GM19035 (cell line): ENCODE data around the gene OR14I1.
"Not testable (repeated sequence)": the region's sequence is repeated elsewhere in the genome, so short reads cannot be mapped to it uniquely, and the experiment has no call there.

ENCODE experiments used
- ATAC-seq: cut with Tn5 transposase; IDR thresholded peaks from one replicate; pipeline ENCODE4 v1.9.1; 2021; ENCODE audit not compliant: unreplicated experiment

OR14I1 gene

DNA sequence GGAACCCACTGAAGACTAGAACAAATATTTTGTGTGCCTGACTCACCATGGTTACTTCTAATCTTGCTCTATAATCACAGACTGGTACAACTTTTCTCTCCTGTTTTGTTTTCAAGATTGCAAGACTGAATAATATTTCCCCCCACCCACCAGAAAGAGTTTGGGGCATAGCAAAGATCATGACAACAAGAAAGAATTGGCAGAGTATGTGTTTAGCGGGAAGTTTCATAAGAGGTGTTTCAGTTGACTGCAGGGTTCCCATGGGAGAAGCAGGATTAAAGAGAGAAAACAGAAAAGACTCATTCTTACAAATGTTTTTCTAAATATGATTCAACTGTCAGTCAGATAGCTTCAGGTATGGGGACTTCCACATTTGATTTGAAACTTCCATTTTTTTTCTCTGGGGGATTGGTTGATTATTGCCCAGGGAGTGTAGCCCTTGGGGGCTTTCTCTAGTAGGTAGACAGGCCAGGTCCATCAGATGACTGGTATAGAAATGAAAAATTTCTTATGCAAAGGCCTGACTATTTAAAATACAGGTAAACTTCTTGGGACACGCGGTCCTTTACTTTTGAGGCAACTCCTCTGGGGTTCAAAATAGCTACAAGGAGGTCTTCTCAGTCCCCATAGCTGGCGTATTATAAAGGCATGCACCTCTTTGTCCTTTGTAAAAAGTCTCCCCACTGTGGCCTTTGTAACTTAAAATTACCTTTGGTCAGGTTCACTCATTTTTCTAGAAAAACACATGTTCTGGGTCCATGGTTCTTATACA, 13.9 kb downstream of the OR14I1 start:
- peak; percentile 39 for ATAC-seq

DNA sequence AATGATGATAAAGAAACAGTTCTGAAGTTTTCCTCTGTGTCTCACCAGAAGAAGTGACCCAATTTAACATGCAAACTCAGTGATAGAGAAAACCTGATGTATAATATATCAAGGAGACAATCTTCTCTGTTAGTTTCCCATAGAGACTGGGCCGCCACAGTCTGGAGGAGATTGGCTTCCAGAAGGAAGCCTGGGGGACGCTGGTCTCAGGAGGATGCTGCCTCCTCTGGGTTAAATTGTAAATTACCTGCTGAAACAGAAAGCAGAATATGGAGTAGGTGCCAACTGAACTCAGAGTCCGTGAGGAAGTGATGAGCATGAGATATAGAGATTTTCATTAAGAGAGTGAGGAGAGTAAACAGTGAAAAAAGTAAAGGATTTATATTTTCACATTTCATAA, 15.8 kb downstream of the OR14I1 start:
- peak; percentile 86 for ATAC-seq

DNA sequence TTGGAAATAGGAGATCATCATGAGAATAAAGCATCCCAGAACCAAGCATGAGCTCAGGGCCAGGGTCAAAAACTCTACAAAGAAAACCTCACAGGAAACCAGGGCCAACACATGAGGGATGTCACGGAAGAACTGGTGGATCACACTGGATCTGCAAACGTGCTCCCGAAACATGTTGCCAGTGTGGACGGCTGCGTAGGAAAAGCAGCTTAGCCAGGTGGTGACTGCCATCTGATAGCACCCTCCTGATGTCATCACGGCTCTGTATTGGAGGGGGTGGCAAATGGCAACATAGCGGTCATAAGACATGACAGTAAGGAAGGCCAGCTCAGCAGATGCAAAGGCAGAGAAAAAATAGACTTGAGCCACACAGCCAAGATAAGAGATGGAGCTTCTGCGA, 20.9 kb downstream of the OR14I1 start:
- ATAC-seq: no peak

- no peak for ATAC-seq
Measured at GRCh38 chr1:248670003-248670402, 32.6 kb downstream of the OR14I1 start.

DNA sequence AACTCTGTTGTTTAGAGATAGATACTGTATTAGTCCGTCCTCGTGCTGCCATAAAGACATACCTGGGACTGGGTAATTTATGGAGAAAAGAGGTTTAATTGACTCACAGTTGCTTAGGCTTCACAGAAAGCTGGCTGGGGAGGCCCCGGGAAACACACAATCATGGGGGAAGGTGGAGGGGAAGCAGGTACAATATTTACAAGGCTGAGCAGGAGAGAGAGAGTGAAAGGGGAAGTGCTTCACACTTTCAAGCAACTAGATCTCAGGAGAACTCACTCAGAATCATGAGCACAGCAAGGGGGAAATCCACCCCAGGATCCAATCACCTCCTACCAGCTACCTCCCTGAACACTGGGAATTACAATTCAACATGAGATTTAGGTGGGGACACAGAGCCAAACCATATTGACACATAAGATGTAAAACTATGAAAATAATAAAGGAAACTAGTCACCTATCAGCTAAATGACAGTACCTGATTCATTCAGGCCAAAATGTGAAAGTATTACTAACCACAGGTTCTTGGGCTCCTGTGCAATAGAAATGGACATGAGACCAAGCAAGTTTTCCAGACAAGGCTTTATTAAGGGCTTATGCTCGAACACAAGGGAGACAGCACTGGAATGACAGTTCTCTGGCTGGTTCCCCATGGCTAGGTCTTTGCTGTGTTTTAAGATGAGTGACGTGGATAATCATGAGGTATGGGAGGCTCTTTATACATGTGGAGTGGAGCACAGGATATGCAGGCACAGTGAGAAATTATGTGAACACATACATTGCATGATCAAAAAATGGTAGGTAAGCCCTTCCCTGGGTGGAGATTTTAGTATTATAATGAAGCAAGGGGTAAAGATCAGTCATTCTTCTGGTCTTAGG, 38.9 kb downstream of the OR14I1 start:
- ATAC-seq: peak; percentile 96

GRCh38 chr1:248656797-248657196, 45.8 kb downstream of the OR14I1 start:
- peak; percentile 62 for ATAC-seq

DNA sequence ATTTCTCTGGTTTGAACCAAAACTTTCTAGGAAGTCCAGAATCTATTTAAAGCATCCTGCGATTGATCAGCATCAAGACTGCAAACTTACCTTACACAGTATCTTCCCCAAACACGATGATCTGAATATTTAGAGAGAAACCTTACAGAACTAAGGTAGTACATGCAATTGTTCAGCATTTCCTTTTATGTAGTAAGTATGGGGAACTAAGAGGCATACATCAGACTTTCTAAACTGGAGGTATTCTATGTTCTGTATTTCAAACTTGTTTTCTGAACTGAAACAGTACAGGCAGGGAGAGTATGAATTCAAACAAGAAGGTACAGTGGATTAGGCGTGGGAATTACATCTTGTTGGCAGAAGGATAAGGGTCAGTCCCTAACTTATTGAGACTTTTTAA, 47.2 kb downstream of the OR14I1 start, which contains the start of gene OR2T27:
Gene OR2T27, minus strand, starts transcription at position 175 of the 400 bp plus-strand sequence. CDS start 4,644 bp downstream, outside the sequence.
- not testable (repeated sequence) for ATAC-seq
